DND-41 (cell line): Measurements from ENCODE around the gene MYO3A.

Experiments used
- CTCF ChIP-seq: IDR thresholded peaks from 2 replicates; pipeline ENCODE4 v1.5.1; 2012; ENCODE audit warnings: borderline replicate concordance, low read length, moderate library complexity, mild to moderate bottlenecking; ENCODE audit not compliant: poor library complexity, severe bottlenecking; ENCODE audit errors: extremely low read depth
- EZH2 ChIP-seq: IDR thresholded peaks from 3 replicates; pipeline ENCODE4 v1.6.1; 2012; ENCODE audit warnings: borderline replicate concordance, low read depth, mild to moderate bottlenecking, moderate library complexity, low read length, inconsistent platforms; ENCODE audit not compliant: severe bottlenecking

- no peak for TF ChIP-seq CTCF
- TF ChIP-seq EZH2: no peak
Measured at GRCh38 chr10:26052326-26052725, 118.3 kb downstream of the MYO3A start.
